GM12878 (cell line): ENCODE data around the gene SETBP1. TPM values are rescaled to one million over a fixed set of nuclear protein-coding genes. Genes with fewer than 3 reads are reported as not detected.

Experiments used
- ATAC-seq: fragments of 200-7000 bp; cut with Tn5 transposase; 3 replicates; pipeline ENCODE4 v1.9.1; 2020; ENCODE audit warnings: mild to moderate bottlenecking, moderate library complexity
- BruUV-seq: library from RNA; stranded (reverse); fragments of 400-500 nt; replicated peaks from 2 replicates; lab custom pipeline; 2021; lab: Mats Ljungman, UMichigan
- CTCF ChIA-PET: fragments of 300-600 bp; sonication (Branson Sonifier 250); formaldehyde crosslinking; extraction: SDS; loops from one replicate; lab custom pipeline; 2021; ENCODE audit warnings: inconsistent platforms; lab: Yijun Ruan, JAX
- POLR2A ChIA-PET: fragments of 350-600 bp; formaldehyde crosslinking; extraction: SDS; loops from one replicate; lab custom pipeline; 2021; ENCODE audit warnings: inconsistent platforms; lab: Charles Lee
- RAD21 ChIA-PET: fragments of 300-600 bp; sonication (Branson Sonifier 250); formaldehyde crosslinking; loops from one replicate; lab custom pipeline; 2023; ENCODE audit warnings: antibody characterized with exemption; ENCODE audit not compliant: unreplicated experiment; lab: Charles Lee
- SMC1A ChIA-PET: fragments of 300-600 bp; sonication (Branson Sonifier 250); formaldehyde crosslinking; loops from one replicate; lab custom pipeline; 2023; ENCODE audit not compliant: unreplicated experiment, uncharacterized antibody; lab: Charles Lee
- DNase-seq: peaks from one replicate; pipeline ENCODE4 v3.0.0-alpha.2; 2011; ENCODE audit warnings: low read depth, low spot score
- FAIRE-seq: peaks from 3 replicates; lab custom pipeline; 2011; peaks lifted over from hg19 to GRCh38; lab: Jason Lieb, UNC
- H2AFZ ChIP-seq: 2 replicates; pipeline ENCODE4 v1.6.0; 2011; ENCODE audit warnings: low read depth, low read length, control low read depth; ENCODE audit not compliant: control insufficient read depth
- H3K27ac ChIP-seq: 2 replicates; pipeline ENCODE4 v1.5.1; 2011; ENCODE audit warnings: control low read depth; ENCODE audit not compliant: control insufficient read depth, insufficient read depth
- H3K27me3 ChIP-seq, 2 experiments: replicated peaks in 1 of 2; 2 replicates each; pipeline versions ENCODE4 v1.6.0 to v1.6.1; 2011; ENCODE audit warnings: low read length in 1 of 2; ENCODE audit not compliant: control insufficient read depth in 2 of 2, insufficient read depth in 2 of 2
- H3K36me3 ChIP-seq, 2 experiments: 2 replicates each; pipeline ENCODE4 v1.5.1; 2011; ENCODE audit warnings: low read length in 1 of 2; ENCODE audit not compliant: control insufficient read depth in 2 of 2, insufficient read depth in 2 of 2
- H3K4me1 ChIP-seq: 2 replicates; pipeline ENCODE4 v1.6.1; 2011; ENCODE audit warnings: mild to moderate bottlenecking, low read length, moderate library complexity, mixed read lengths; ENCODE audit not compliant: control insufficient read depth, insufficient read depth
- H3K4me2 ChIP-seq: 2 replicates; pipeline ENCODE4 v1.6.0; 2011; ENCODE audit warnings: control low read depth; ENCODE audit not compliant: control insufficient read depth, insufficient read depth
- H3K4me3 ChIP-seq: fragments of 200-600 bp; sonication (generic); 2 replicates; pipeline ENCODE4 v1.5.1; 2016
- H3K79me2 ChIP-seq: 2 replicates; pipeline ENCODE4 v1.6.0; 2011; ENCODE audit warnings: low read length; ENCODE audit not compliant: control insufficient read depth, insufficient read depth
- H3K9ac ChIP-seq: 2 replicates; pipeline ENCODE4 v1.8.0; 2011; ENCODE audit warnings: low read length, control low read depth, mixed read lengths; ENCODE audit not compliant: control insufficient read depth, insufficient read depth
- H3K9me3 ChIP-seq: replicated peaks from 3 replicates; pipeline ENCODE4 v1.5.1; 2011; ENCODE audit warnings: mild to moderate bottlenecking, low read length; ENCODE audit not compliant: control insufficient read depth, insufficient read depth
- H4K20me1 ChIP-seq: 2 replicates; pipeline ENCODE4 v1.6.0; 2011; ENCODE audit not compliant: control insufficient read depth, insufficient read depth
- CHD2 ChIP-seq: IDR thresholded peaks from 2 replicates; pipeline ENCODE4 v1.6.1; 2011; ENCODE audit warnings: low read depth, low read length, improper control_type of control experiment, borderline replicate concordance
- FOS ChIP-seq: IDR thresholded peaks from 3 replicates; pipeline ENCODE4 v1.6.1; 2011; ENCODE audit warnings: borderline replicate concordance; ENCODE audit not compliant: insufficient read length; ENCODE audit errors: extremely low read depth
- IKZF2 ChIP-seq, 2 experiments: fragments of 450-650 bp; IDR thresholded peaks; 2 replicates each; pipeline ENCODE4 v1.6.1; 2017; ENCODE audit warnings: mild to moderate bottlenecking in 2 of 2, moderate library complexity in 2 of 2
- MAX ChIP-seq: IDR thresholded peaks from 2 replicates; pipeline ENCODE4 v1.6.1; 2012; ENCODE audit warnings: low read depth, low read length, improper control_type of control experiment
- MYC ChIP-seq: IDR thresholded peaks from 2 replicates; pipeline ENCODE4 v1.6.1; 2011; ENCODE audit warnings: mild to moderate bottlenecking, low read length, moderate library complexity, inconsistent platforms; ENCODE audit not compliant: insufficient read depth, insufficient replicate concordance, insufficient read length, severe bottlenecking
- PAX5 ChIP-seq: IDR thresholded peaks from 2 replicates; pipeline ENCODE4 v1.6.1; 2011; ENCODE audit warnings: low read depth, low read length, borderline replicate concordance
- RELA ChIP-seq: fragments of 450-650 bp; IDR thresholded peaks from 2 replicates; pipeline ENCODE4 v1.8.0; 2014; ENCODE audit warnings: borderline replicate concordance; ENCODE audit not compliant: partially characterized antibody
- SP1 ChIP-seq: IDR thresholded peaks from one replicate; pipeline ENCODE4 v1.6.1; 2011; ENCODE audit warnings: low read depth, low read length
- TBL1XR1 ChIP-seq: IDR thresholded peaks from 2 replicates; pipeline ENCODE4 v1.6.1; 2012; ENCODE audit warnings: low read depth, low read length, improper control_type of control experiment
- TCF7 ChIP-seq: IDR thresholded peaks from 2 replicates; pipeline ENCODE4 v1.6.1; 2014; ENCODE audit warnings: antibody characterized with exemption, borderline replicate concordance
- ZZZ3 ChIP-seq: IDR thresholded peaks from 2 replicates; pipeline ENCODE4 v1.6.1; 2011; ENCODE audit warnings: low read depth; ENCODE audit not compliant: control insufficient read depth, insufficient read length
- in situ Hi-C: fragments of 300-500 bp; cut with MboI; formaldehyde crosslinking; loops from 9 replicates; pipeline ENCODE4 v1.14.3; 2018; ENCODE audit warnings: mixed read lengths
- intact Hi-C: fragments of 100-400 bp; cut with micrococcal nuclease; formaldehyde crosslinking; loops from one replicate; pipeline ENCODE4 v1.14.2; 2022; ENCODE audit not compliant: unreplicated experiment
- polyA plus RNA-seq, 11 experiments: library from polyadenylated mRNA; depleted of rRNA in 4 of 11; unstranded in 6 of 11; stranded (reverse) in 5 of 11; fragments of >200 nt; fragmentation: Nextera tagmentation in 4 of 11; fragmentation: Illumina TruSeq in 1 of 11; extraction: Ambion mirVana in 4 of 11; extraction: Trizol in 1 of 11; gene quantifications; 1 replicate in 1 of 11; 2 replicates in 10 of 11; pipeline versions ENCODE4 v1.2.1 to v1.2.3, GENCODE V29; 2011 to 2016; ENCODE audit warnings: inconsistent platforms in 2 of 11, missing spikeins in 2 of 11, low read depth in 1 of 11
- total RNA-seq, 4 experiments: library from RNA; depleted of rRNA in 3 of 4; stranded (reverse); fragments of >200 nt in 3 of 4; fragmentation: Illumina TruSeq in 1 of 4; extraction: Trizol in 1 of 4; gene quantifications; 2 replicates each; pipeline versions ENCODE4 v1.2.1 to v1.2.3, GENCODE V29; 2013 to 2021
- TF ChIP-seq, protein P1 (sequence below): fragments of 450-650 bp; formaldehyde crosslinking; IDR thresholded peaks from 2 replicates; pipeline ENCODE4 v1.4.0; 2022; ENCODE audit warnings: mild to moderate bottlenecking, moderate library complexity
- TF ChIP-seq, protein P2 (sequence below): fragments of 450-650 bp; IDR thresholded peaks from 2 replicates; pipeline ENCODE4 v1.6.1; 2017; ENCODE audit warnings: antibody characterized with exemption, mild to moderate bottlenecking, moderate library complexity

SETBP1 gene
- total and polyA plus RNA-seq, 10 of the 15 experiments (the other 5 are each of a cell fraction or from before 2014, with no cell fraction given) = 0.99 to 29.7 (median 8.3) TPM

- TF ChIP-seq IKZF2 (IDR thresholded peaks at IDR 0.05) = no peak
- TF ChIP-seq TBL1XR1 = no peak
- TF ChIP-seq, protein P1, sequence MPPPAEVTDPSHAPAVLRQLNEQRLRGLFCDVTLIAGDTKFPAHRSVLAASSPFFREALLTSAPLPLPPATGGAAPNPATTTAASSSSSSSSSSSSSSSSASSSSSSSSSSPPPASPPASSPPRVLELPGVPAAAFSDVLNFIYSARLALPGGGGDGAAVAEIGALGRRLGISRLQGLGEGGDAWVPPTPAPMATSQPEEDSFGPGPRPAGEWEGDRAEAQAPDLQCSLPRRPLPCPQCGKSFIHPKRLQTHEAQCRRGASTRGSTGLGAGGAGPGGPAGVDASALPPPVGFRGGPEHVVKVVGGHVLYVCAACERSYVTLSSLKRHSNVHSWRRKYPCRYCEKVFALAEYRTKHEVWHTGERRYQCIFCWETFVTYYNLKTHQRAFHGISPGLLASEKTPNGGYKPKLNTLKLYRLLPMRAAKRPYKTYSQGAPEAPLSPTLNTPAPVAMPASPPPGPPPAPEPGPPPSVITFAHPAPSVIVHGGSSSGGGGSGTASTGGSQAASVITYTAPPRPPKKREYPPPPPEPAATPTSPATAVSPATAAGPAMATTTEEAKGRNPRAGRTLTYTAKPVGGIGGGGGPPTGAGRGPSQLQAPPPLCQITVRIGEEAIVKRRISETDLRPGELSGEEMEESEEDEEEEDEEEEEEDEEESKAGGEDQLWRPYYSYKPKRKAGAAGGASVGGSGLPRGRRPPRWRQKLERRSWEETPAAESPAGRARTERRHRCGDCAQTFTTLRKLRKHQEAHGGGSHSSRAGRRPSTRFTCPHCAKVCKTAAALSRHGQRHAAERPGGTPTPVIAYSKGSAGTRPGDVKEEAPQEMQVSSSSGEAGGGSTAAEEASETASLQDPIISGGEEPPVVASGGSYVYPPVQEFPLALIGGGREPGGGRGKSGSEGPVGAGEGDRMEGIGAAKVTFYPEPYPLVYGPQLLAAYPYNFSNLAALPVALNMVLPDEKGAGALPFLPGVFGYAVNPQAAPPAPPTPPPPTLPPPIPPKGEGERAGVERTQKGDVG (CRISPR knock-in tag) = no peak
- no peak for TF ChIP-seq SP1
Observed at GRCh38 chr18:45059695-45060094, 379.0 kb downstream of the SETBP1 start (continued).

DNA sequence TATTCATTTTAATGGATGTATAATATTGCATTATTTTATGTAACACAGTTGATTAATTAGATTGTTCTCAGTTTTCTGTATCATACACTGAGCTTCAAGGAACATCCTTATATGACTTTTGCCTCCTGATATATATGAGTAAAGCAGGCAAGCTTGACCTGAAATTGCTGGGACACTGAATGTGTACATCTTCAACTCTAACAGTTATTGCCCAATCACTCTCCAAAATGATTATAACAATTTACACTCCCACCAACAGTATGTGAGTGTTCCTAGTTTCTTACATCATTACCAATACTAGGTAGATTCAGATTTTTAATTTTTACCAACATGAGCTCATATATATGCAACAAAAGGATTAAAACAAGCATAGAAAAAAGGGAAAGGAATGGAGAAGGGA lies 379.4 kb downstream of the SETBP1 start:
- ATAC-seq (no peak), DNase-seq (no peak), FAIRE-seq (no peak)
- Histone ChIP-seq H3K4me3 (no peak overlapping the region), H3K36me3 (no peaks in the 10 kb centered on the region; a peak in 1 of 4 replicates), H3K4me2 (no peak overlapping the region), H3K79me2 (no peaks in the 10 kb centered on the region), H3K27me3 (no peaks in the 10 kb centered on the region), H4K20me1 (no peaks in the 10 kb centered on the region), H3K9ac (no peak overlapping the region), H3K4me1 (no peaks in the 10 kb centered on the region), H2AFZ (no peak overlapping the region), H3K27ac (no peak overlapping the region), H3K9me3 (no peaks in the 10 kb centered on the region; the same call in 2 of the 3 replicates)
- no TSS peak for BruUV-seq
- ChIA-PET CTCF (interaction anchor here (1.2 to 1.6 kb wide), 2 partner anchors 153 to 331 kb away, joined by 3 to 8 read pairs; no protein-coding TSS in a partner anchor), POLR2A (no interaction called here), SMC1A (interaction anchor here (1.3 to 2.2 kb wide), 3 partner anchors 11 to 67 kb away, joined by 3 to 4 read pairs (median 3); no protein-coding TSS in a partner anchor), RAD21 (interaction anchor here (0.8 kb wide), 1 partner anchor 153 kb away, joined by 3 read pairs; no protein-coding TSS in a partner anchor)
- in situ Hi-C loops (no loop called here), intact Hi-C loops (no loop called here)
- TF ChIP-seq MYC = no peak
- TF ChIP-seq, protein P2, sequence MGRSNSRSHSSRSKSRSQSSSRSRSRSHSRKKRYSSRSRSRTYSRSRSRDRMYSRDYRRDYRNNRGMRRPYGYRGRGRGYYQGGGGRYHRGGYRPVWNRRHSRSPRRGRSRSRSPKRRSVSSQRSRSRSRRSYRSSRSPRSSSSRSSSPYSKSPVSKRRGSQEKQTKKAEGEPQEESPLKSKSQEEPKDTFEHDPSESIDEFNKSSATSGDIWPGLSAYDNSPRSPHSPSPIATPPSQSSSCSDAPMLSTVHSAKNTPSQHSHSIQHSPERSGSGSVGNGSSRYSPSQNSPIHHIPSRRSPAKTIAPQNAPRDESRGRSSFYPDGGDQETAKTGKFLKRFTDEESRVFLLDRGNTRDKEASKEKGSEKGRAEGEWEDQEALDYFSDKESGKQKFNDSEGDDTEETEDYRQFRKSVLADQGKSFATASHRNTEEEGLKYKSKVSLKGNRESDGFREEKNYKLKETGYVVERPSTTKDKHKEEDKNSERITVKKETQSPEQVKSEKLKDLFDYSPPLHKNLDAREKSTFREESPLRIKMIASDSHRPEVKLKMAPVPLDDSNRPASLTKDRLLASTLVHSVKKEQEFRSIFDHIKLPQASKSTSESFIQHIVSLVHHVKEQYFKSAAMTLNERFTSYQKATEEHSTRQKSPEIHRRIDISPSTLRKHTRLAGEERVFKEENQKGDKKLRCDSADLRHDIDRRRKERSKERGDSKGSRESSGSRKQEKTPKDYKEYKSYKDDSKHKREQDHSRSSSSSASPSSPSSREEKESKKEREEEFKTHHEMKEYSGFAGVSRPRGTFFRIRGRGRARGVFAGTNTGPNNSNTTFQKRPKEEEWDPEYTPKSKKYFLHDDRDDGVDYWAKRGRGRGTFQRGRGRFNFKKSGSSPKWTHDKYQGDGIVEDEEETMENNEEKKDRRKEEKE = no peak
- TF ChIP-seq TCF7 = no peak
- TF ChIP-seq PAX5 = no peak
- no peak for TF ChIP-seq RELA
- TF ChIP-seq MAX = no peak
- no peak for TF ChIP-seq CHD2
- no peak for TF ChIP-seq FOS
- no peak for TF ChIP-seq ZZZ3
- TF ChIP-seq, protein P1 (CRISPR knock-in tag) = no peak
